Muscle of leg (tissue), 11 donors: Measurements from ENCODE around the gene TOR3A. TPM values are rescaled to one million over a fixed set of nuclear protein-coding genes. Genes with fewer than 3 reads are reported as not detected.
A peak's percentile ranks its signal among the peaks of the same experiment; 100 is the strongest.
"Not testable (repeated sequence)": the region's sequence is repeated elsewhere in the genome, so short reads cannot be mapped to it uniquely, and the experiment has no call there.

Experiments used
- DNase-seq: peaks from one replicate; pipeline ENCODE4 v3.0.0; 2013
- H3K27ac ChIP-seq: one replicate; pipeline ENCODE4 v1.5.1; 2013; ENCODE audit warnings: mild to moderate bottlenecking, low read length, control low read depth
- H3K27me3 ChIP-seq: one replicate; pipeline ENCODE4 v1.6.1; 2013; ENCODE audit warnings: low read length; ENCODE audit not compliant: control insufficient read depth, insufficient read depth
- H3K36me3 ChIP-seq: one replicate; pipeline ENCODE4 v1.6.1; 2013; ENCODE audit warnings: low read length; ENCODE audit not compliant: control insufficient read depth, insufficient read depth
- H3K4me1 ChIP-seq: one replicate; pipeline ENCODE4 v1.6.1; 2013; ENCODE audit warnings: low read length; ENCODE audit not compliant: control insufficient read depth, insufficient read depth
- H3K4me3 ChIP-seq: one replicate; pipeline ENCODE4 v1.5.1; 2013; ENCODE audit warnings: low read length, control low read depth
- H3K9me3 ChIP-seq: replicated peaks from 2 replicates; pipeline ENCODE4 v1.6.1; 2013; ENCODE audit warnings: low read depth, low read length; ENCODE audit not compliant: control insufficient read depth
- WGBS: methylation state at CpG from one replicate; pipeline ENCODE4 v1.1.5; 2013; ENCODE audit warnings: missing lambda C conversion rate; ENCODE audit not compliant: insufficient coverage; 5-methylcytosine and 5-hydroxymethylcytosine counted together
- polyA plus RNA-seq, 8 donors: library from polyadenylated mRNA; unstranded; fragments of 120-200 nt; gene quantifications; one replicate each; pipeline versions ENCODE4 v1.2.1 to v1.2.3, GENCODE V29; 2013; ENCODE audit warnings: inconsistent platforms in 1 of 8, low replicate concordance in 1 of 8; ENCODE audit not compliant: insufficient read length in 8 of 8, insufficient read depth in 1 of 8
- total RNA-seq: library from RNA; stranded (reverse); fragments of 120-200 nt; gene quantifications from one replicate; pipeline ENCODE4 v1.2.4, GENCODE V29; 2013

Gene TOR3A
- total and polyA plus RNA-seq, 9 donors = 10.3 to 19.6 (median 16.7) TPM

GRCh38 chr1:179126338-179127060 lies 44.6 kb downstream of the TOR3A start:
- Histone ChIP-seq H3K4me3 (no peak overlapping the region), H3K27me3 (no peaks in the 10 kb centered on the region), H3K36me3 (peaks cover 25% of the 10 kb centered on the region), H3K9me3 (no peaks in the 10 kb centered on the region), H3K4me1 (peaks cover 3% of the 10 kb centered on the region), H3K27ac (no peak overlapping the region)
- 81% methylated on average over 4 of the region's 8 CpGs for WGBS
- DNase-seq = peak; percentile 11

- H3K4me3 ChIP-seq = no peak overlapping the region
- 67% methylated on average over 1 of the region's 5 CpGs for WGBS
- DNase-seq = peak; percentile 23
- no peaks in the 10 kb centered on the region for H3K27me3 ChIP-seq
- H3K4me1 ChIP-seq = peaks cover 3% of the 10 kb centered on the region
- H3K36me3 ChIP-seq = peaks cover 23% of the 10 kb centered on the region
- H3K27ac ChIP-seq = no peak overlapping the region
- H3K9me3 ChIP-seq = no peaks in the 10 kb centered on the region
These were observed 45.5 kb downstream of the TOR3A start for GRCh38 chr1:179127163-179127895.

- H3K27me3 ChIP-seq = no peaks in the 10 kb centered on the region
- no peak overlapping the region for H3K27ac ChIP-seq
- no peak for DNase-seq
- no CpG with 5 or more reads among the region's 4 CpGs for WGBS
- H3K36me3 ChIP-seq = peaks cover 19% of the 10 kb centered on the region
- no peaks in the 10 kb centered on the region for H3K9me3 ChIP-seq
- peaks cover 3% of the 10 kb centered on the region for H3K4me1 ChIP-seq
- no peak overlapping the region for H3K4me3 ChIP-seq
These were observed 46.6 kb downstream of the TOR3A start for GRCh38 chr1:179128520-179128919.

- H3K4me3 ChIP-seq = no peak overlapping the region
- H3K36me3 ChIP-seq = peaks cover 16% of the 10 kb centered on the region
- DNase-seq = peak; percentile 66
- 82% methylated on average over 4 of the region's 10 CpGs for WGBS
- H3K27me3 ChIP-seq = no peaks in the 10 kb centered on the region
- peaks cover 3% of the 10 kb centered on the region for H3K4me1 ChIP-seq
- H3K9me3 ChIP-seq = no peaks in the 10 kb centered on the region
- H3K27ac ChIP-seq = peak overlapping the region; percentile 35
These were observed 48.0 kb downstream of the TOR3A start for GRCh38 chr1:179129702-179130473.

GRCh38 chr1:179135168-179135567 lies 53.3 kb downstream of the TOR3A start:
- not testable (repeated sequence) for DNase-seq, H3K4me1 ChIP-seq, H3K36me3 ChIP-seq, H3K4me3 ChIP-seq, H3K27ac ChIP-seq, H3K9me3 ChIP-seq, H3K27me3 ChIP-seq
- WGBS = 93% methylated on average over 3 of the region's 27 CpGs

- not testable (repeated sequence) for H3K4me3 ChIP-seq, H3K9me3 ChIP-seq, H3K27ac ChIP-seq, DNase-seq, H3K4me1 ChIP-seq, H3K27me3 ChIP-seq, H3K36me3 ChIP-seq
- 94% methylated on average over 9 of the region's 28 CpGs for WGBS
These were observed 53.8 kb downstream of the TOR3A start for GRCh38 chr1:179135707-179136106.

- H3K9me3 ChIP-seq = no peaks in the 10 kb centered on the region
- no peaks in the 10 kb centered on the region for H3K27me3 ChIP-seq
- peaks cover 3% of the 10 kb centered on the region for H3K4me1 ChIP-seq
- no peak for DNase-seq
- H3K27ac ChIP-seq = no peak overlapping the region
- no peaks in the 10 kb centered on the region for H3K36me3 ChIP-seq
- no peak overlapping the region for H3K4me3 ChIP-seq
- 75% methylated on average over 5 of the region's 5 CpGs for WGBS
These were observed 55.9 kb downstream of the TOR3A start for GRCh38 chr1:179137617-179138255.

GRCh38 chr1:179138755-179139154 lies 56.9 kb downstream of the TOR3A start:
- WGBS = 82% methylated on average over 19 of the region's 21 CpGs

GRCh38 chr1:179141592-179142251 lies 59.9 kb downstream of the TOR3A start:
- Histone ChIP-seq H3K27ac (peak overlapping the region; percentile 69), H3K9me3 (no peaks in the 10 kb centered on the region), H3K4me1 (peaks cover 3% of the 10 kb centered on the region), H3K36me3 (no peaks in the 10 kb centered on the region), H3K27me3 (no peaks in the 10 kb centered on the region), H3K4me3 (no peak overlapping the region)
- DNase-seq = peak; percentile 43
- no CpG with 5 or more reads among the region's 4 CpGs for WGBS

More at GRCh38 chr1:179138755-179139154, 56.9 kb downstream of the TOR3A start:
- not testable (repeated sequence) for H3K27me3 ChIP-seq, H3K36me3 ChIP-seq, DNase-seq, H3K4me3 ChIP-seq, H3K27ac ChIP-seq, H3K4me1 ChIP-seq, H3K9me3 ChIP-seq
